ENCODE measurements around the gene BOC.

DNA sequence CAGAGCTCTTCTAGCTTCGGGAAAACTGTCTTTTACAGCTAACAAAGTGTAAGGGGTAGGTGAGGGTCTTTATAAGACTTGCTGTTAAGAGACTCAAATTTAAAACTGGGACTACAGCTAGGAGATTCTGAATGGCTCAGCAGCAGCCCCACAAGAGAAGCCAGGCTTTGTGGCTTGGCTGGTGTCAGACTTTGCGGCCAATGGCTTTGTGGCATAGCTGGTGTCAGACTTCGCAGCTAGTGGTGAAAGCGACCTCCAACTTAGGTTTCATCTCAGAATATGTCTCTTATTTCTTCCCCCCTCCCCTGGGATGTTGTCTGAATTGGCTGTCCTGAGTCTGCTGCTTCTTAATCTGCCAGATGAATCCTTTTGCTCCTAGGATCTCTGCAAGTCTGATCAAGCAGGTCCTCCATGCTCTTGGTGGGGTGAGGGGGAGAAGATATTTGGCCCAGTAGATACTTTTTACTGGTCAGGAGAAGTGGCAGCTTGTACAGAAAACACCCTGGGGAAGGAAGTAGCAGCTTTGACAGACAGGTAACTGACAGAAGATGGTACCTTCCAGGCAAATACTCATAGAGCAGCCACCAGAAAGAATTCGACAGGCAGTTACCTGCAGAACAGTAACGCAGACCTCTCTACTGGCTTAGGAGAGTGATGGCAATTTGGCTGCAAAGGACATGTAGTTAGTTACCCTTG lies 8.4 kb downstream of the BOC start:
- TF ChIP-seq, protein P1, sequence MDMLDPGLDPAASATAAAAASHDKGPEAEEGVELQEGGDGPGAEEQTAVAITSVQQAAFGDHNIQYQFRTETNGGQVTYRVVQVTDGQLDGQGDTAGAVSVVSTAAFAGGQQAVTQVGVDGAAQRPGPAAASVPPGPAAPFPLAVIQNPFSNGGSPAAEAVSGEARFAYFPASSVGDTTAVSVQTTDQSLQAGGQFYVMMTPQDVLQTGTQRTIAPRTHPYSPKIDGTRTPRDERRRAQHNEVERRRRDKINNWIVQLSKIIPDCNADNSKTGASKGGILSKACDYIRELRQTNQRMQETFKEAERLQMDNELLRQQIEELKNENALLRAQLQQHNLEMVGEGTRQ (IDR thresholded peaks at IDR 0.05; ENCODE audit: low read depth, low read length) = no peak
- TF ChIP-seq FOS (IDR thresholded peaks at IDR 0.05; ENCODE audit: low read depth, low read length) = no peak
- no peak for TF ChIP-seq MXI1 (IDR thresholded peaks at IDR 0.05; ENCODE audit: borderline replicate concordance, low read depth, low read length)
- TF ChIP-seq CHD1 (IDR thresholded peaks at IDR 0.05; ENCODE audit: low read depth, low read length) = no peak
- TF ChIP-seq RFX5 (IDR thresholded peaks at IDR 0.05; ENCODE audit: low read depth, low read length) = no peak
- no peak for TF ChIP-seq CTCF (conservative IDR thresholded peaks at IDR 0.05; ENCODE audit: low read depth, low read length)
- no peak for TF ChIP-seq POLR2A (IDR thresholded peaks at IDR 0.05; ENCODE audit: low read depth, low read length)
- no peak for TF ChIP-seq SMC3 (IDR thresholded peaks at IDR 0.05; ENCODE audit: low read depth, low read length)
- no peak for TF ChIP-seq BHLHE40 (IDR thresholded peaks at IDR 0.05; ENCODE audit: low read depth, low read length)
- TF ChIP-seq RAD21 (IDR thresholded peaks at IDR 0.05; ENCODE audit: low read length) = no peak
